HEK293 (cell line): ENCODE data around the gene A4GALT.

ENCODE experiments used
- OSR2 ChIP-seq: fragments of 450-650 bp; formaldehyde crosslinking; IDR thresholded peaks from 2 replicates; pipeline ENCODE4 v1.5.1; 2016; ENCODE audit warnings: missing biosample characterization, missing genetic modification characterization
- PRDM10 ChIP-seq: fragments of 450-650 bp; formaldehyde crosslinking; IDR thresholded peaks from 2 replicates; pipeline ENCODE4 v1.5.1; 2016; ENCODE audit warnings: missing biosample characterization, missing genetic modification characterization

GRCh38 chr22:42721045-42721434 is 370 bp upstream of the A4GALT start:
- TF ChIP-seq PRDM10 (tag by site-specific recombination) = 0 out of 2 replicates have a peak, but pooled peaks have one; percentile 8
- TF ChIP-seq OSR2 (tag by site-specific recombination) = no peak
